Right lobe of liver (tissue), 4 donors: Measurements from ENCODE around the gene ALMS1.
"Not testable (repeated sequence)": the region's sequence is repeated elsewhere in the genome, so short reads cannot be mapped to it uniquely, and the experiment has no call there.

Source experiments
- CTCF ChIP-seq, 4 donors: fragments of 200-600 bp in 3 of 4; fragments of 450-650 bp in 1 of 4; IDR thresholded peaks; one replicate each; pipeline versions ENCODE4 v1.5.1 to v1.8.0; 2016 to 2022; ENCODE audit warnings: antibody characterized with exemption in 4 of 4, mild to moderate bottlenecking in 2 of 4
- POLR2A ChIP-seq: fragments of 450-650 bp; IDR thresholded peaks from one replicate; pipeline ENCODE4 v1.6.1; 2017; ENCODE audit warnings: antibody characterized with exemption, mild to moderate bottlenecking
- donor health status: DM: no; HTN: no; CAD: no.
- donor health status: DM: no; HTN: no; CAD: no.
- donor health status: DM: no; HTN: yes; CAD: no.

- TF ChIP-seq CTCF (IDR thresholded peaks at IDR 0.05); POLR2A: not testable (repeated sequence)
Measured at GRCh38 chr2:73647690-73648089, 262.1 kb downstream of the ALMS1 start.
